Lower leg skin (tissue), 4 donors: ENCODE results near the gene C1QL4. TPM values are rescaled to one million over a fixed set of nuclear protein-coding genes. Genes with fewer than 3 reads are reported as not detected.

ENCODE experiments used
- DNase-seq, 2 donors: peaks; one replicate each; pipeline ENCODE4 v3.0.0-alpha.2; 2019; ENCODE audit warnings: low spot score in 2 of 2
- H3K4me3 ChIP-seq: fragments of 200-600 bp; sonication (generic); 2 replicates; pipeline ENCODE4 v1.5.1; 2017; ENCODE audit warnings: mild to moderate bottlenecking, low read depth; ENCODE audit not compliant: poor library complexity, severe bottlenecking
- POLR2A ChIP-seq, 2 donors: fragments of 450-650 bp; IDR thresholded peaks; one replicate each; pipeline ENCODE4 v1.6.1; 2016 to 2017; ENCODE audit warnings: antibody characterized with exemption in 2 of 2, mild to moderate bottlenecking in 1 of 2, moderate library complexity in 1 of 2
- WGBS, 2 donors: methylation state at CpG; one replicate each; pipeline ENCODE4 v1.1.5; 2018; 5-methylcytosine and 5-hydroxymethylcytosine counted together
- intact Hi-C: fragments of 100-400 bp; cut with DNase I; formaldehyde crosslinking; loops from one replicate; pipeline ENCODE4 v1.15.0; 2023; ENCODE audit warnings: low total_unique reads
- total RNA-seq, 4 donors: library from RNA; depleted of rRNA; stranded (reverse); fragments of >200 nt; gene quantifications; one replicate each; pipeline ENCODE4 v1.1.0, GENCODE V29; 2016
- TF ChIP-seq, protein P1 (sequence below), 3 donors: fragments of 450-650 bp; IDR thresholded peaks; one replicate each; pipeline ENCODE4 v1.5.1; 2016; ENCODE audit warnings: antibody characterized with exemption in 3 of 3, mild to moderate bottlenecking in 3 of 3, moderate library complexity in 2 of 3

C1QL4 gene
- total RNA-seq, 4 donors from 2014 or later: 0.62 to 2.5 (median 1.1) TPM; not detected in 1

DNA sequence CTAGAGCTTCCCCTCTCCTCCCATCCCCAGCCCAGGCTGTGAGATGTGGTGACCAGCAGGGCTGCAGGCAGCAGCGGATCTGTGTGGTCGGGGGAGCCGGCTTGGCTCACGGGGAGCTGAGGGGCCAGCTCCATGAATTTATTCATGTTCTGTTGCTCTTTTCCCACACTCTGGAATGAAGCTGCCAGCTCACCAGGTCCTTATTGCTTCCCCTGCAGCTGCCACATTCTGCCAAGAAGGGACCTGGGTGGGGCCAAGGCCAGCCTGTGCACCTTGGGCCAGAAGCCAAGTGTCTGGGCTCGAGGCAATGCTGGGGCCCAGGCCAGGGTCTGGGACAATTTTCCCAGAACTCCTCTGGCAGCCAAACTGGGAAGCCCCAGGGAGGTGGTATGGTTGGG lies 2.5 kb upstream of the C1QL4 start:
- no peak for TF ChIP-seq POLR2A (IDR thresholded peaks at IDR 0.05)
- TF ChIP-seq, protein P1, sequence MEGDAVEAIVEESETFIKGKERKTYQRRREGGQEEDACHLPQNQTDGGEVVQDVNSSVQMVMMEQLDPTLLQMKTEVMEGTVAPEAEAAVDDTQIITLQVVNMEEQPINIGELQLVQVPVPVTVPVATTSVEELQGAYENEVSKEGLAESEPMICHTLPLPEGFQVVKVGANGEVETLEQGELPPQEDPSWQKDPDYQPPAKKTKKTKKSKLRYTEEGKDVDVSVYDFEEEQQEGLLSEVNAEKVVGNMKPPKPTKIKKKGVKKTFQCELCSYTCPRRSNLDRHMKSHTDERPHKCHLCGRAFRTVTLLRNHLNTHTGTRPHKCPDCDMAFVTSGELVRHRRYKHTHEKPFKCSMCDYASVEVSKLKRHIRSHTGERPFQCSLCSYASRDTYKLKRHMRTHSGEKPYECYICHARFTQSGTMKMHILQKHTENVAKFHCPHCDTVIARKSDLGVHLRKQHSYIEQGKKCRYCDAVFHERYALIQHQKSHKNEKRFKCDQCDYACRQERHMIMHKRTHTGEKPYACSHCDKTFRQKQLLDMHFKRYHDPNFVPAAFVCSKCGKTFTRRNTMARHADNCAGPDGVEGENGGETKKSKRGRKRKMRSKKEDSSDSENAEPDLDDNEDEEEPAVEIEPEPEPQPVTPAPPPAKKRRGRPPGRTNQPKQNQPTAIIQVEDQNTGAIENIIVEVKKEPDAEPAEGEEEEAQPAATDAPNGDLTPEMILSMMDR (IDR thresholded peaks at IDR 0.05): no peak
- DNase-seq: peak in 1 of 2 donors; percentile 80
- no peak overlapping the region for H3K4me3 ChIP-seq
- 49 to 51% methylated on average over 5 of the region's 5 CpGs for WGBS, 2 donors
- intact Hi-C loops: no loop called here

DNA sequence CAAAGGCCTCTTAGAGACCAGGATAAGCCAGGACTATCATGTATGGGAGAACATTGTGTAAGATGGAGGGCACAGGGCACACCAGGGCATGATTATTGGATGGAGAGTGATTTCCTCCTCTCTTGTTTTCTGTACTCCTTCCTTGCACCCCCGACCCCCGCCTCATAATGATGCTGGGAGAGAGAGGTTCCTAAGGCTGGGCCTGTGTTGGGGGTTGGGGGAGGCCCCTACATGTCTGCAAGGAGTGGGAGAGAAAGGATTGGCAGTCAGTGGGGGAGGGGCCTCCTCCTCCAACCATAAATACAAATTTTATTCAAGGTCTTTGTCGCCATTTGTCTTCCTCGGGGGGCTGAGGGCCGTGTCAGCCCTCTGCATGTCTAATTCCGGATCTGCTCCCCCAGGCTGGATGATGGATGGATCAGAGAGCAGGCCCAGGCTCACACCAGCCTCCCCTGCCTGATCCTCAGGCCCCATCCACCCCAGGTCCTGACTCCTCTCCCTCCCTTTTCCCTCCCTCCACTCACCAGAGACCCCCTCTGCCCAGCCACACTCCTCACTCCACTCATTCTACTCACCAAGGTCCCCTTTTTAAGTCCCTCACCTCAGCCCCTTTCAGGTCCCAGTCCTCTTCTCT lies 2.0 kb upstream of the C1QL4 start:
- intact Hi-C loops: no loop called here
- 83 to 88% methylated on average over 6 of the region's 6 CpGs for WGBS, 2 donors
- DNase-seq: peak in 1 of 2 donors; percentile 79
- TF ChIP-seq, protein P1 (IDR thresholded peaks at IDR 0.05): no peak
- no peak for TF ChIP-seq POLR2A (IDR thresholded peaks at IDR 0.05)
- H3K4me3 ChIP-seq: no peak overlapping the region

DNA sequence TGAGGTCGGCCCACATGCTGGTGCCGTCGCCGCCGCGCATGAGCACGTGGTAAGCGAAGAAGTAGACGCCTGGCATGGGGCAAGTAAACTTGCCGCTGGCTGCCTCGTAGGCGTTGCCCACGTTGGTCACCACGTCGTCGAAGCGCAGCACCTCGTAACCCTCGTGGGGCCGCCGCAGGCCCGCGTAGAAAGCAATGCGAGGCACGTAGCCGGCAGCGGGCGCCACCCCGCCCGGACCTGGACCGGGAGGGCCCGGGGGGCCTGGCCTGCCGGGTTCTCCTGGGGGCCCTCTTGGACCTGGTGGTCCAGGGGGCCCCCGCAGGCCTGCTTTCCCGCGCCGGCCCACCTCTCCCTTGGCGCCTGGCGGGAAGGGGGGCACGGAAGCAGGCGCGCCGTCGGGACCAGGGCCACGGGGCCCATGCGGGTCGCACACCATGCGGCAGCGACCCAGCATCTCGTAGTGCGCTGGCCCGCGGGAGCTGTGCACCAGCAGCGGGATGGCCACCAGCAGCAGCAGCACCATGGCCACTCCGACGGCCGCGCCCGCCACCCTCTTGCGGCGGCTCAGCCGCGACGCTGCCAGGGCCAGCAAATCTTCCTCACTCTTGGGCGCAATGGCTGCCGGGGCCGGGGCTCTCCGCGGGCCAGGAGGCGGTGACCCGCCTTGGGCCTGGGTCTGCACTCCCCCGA lies 888 bp downstream of the C1QL4 start:
- WGBS, 2 donors: 44 to 70% methylated on average over 13 to 50 of the region's 72 CpGs
- intact Hi-C loops: no loop called here
- no peak for TF ChIP-seq POLR2A (IDR thresholded peaks at IDR 0.05)
- TF ChIP-seq, protein P1 (IDR thresholded peaks at IDR 0.05): no peak
- DNase-seq: no peak
- no peak overlapping the region for H3K4me3 ChIP-seq

DNA sequence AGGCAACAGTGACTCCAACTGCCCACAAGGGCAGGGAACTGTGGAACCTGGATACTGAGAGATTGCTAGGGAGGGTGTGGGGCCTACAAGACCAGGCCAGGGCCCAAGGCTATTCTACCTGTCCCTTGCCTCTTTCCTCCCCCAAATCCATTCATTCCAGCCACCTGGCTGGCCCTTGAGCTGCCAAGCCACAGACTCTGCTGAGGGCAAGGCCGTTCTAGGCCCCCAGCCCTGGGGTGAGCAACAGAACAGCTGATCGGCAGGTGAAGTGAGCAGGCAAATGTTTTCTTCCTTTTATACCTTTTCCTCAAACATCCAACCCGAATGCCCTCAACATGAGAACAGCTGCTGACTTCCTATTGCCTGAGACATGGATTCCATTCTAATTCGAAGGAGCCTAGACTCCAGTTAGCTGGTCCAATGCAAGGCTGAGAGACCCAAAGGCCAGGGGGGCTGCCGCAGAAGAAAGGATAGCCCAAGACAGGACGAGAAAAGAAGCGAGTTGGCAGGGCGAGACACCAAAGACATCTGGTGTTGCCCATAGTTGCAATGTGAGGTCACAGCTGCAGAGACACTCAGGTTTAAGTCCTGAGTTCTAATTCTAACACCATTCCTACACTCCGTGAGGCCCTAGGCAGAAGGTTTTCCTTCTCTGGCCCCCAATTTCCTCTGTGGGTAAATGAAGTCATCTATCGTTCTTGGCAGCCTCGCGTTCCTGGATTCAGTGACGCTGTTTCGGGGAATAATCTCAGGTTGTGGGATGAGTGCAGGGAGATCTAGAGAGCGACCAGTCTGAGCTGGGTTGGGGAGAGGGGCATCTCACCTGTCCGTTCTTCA lies 1.7 kb downstream of the C1QL4 start:
- intact Hi-C loops: no loop called here

DNA sequence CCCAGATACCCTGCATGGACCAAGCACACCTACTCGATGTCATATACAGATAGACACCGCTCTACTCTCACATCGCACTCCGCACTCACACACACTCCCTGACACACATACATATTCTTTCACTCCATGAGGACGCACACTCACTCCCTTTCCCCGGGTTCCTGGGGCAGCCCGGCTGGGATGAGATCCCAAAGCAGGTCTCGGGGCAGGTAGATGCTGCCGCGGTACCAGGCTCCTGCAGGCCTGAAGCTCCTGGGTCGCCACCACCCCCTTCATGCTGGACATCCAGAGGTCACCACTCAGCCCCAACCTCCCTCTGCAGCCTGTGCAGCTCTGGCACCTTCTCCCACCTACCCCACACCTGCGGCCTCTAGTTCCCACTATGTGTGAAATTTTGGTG lies 2.3 kb downstream of the C1QL4 start:
- no peak for DNase-seq
- 68 to 76% methylated on average over 12 of the region's 12 CpGs for WGBS, 2 donors
- intact Hi-C loops: no loop called here
- no peak overlapping the region for H3K4me3 ChIP-seq
- TF ChIP-seq, protein P1 (IDR thresholded peaks at IDR 0.05): no peak
- TF ChIP-seq POLR2A (IDR thresholded peaks at IDR 0.05): no peak

More for the DNA sequence above, 1.7 kb downstream of the C1QL4 start:
- DNase-seq: no peak
- H3K4me3 ChIP-seq: no peak overlapping the region
- 68 to 75% methylated on average over 16 of the region's 16 CpGs for WGBS, 2 donors
- TF ChIP-seq POLR2A (IDR thresholded peaks at IDR 0.05): no peak
- TF ChIP-seq, protein P1 (IDR thresholded peaks at IDR 0.05): no peak
